Stimulated activated CD8-positive, alpha-beta memory T cell treated with anti-CD3 and anti-CD28 coated beads, Interleukin-7, amount 100 ng/mL, for 1 hour (primary cell): Measurements from ENCODE around the gene FAM76A.
"Not testable (repeated sequence)": the region's sequence is repeated elsewhere in the genome, so short reads cannot be mapped to it uniquely, and the experiment has no call there.

ENCODE experiments used
- DNase-seq, 2 donors: peaks; one replicate each; pipeline ENCODE4 v3.0.0-alpha.2; 2020; ENCODE audit warnings: low read depth in 2 of 2

The FAM76A gene

DNA sequence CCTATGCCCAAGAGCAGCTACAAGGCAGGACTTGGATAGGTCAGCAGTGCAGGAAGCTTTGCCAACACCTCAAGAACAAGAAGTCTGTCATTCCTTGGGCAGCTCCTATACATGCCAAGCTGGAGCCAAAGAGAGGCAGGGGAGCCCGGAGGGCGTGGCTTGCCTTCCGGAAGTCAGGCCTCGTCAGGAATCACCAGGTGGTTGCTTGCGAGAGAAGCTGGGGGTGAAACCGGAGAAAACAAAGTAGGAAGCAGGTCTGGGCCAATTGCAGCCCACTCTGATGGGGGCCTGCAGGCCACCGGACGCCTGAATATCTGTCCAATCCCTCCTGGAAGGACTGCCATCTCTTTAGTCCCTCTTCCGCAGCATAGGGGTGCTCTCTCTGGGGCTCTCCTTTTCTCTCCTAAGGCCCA lies 794 bp upstream of the FAM76A start:
- no peak for DNase-seq

DNA sequence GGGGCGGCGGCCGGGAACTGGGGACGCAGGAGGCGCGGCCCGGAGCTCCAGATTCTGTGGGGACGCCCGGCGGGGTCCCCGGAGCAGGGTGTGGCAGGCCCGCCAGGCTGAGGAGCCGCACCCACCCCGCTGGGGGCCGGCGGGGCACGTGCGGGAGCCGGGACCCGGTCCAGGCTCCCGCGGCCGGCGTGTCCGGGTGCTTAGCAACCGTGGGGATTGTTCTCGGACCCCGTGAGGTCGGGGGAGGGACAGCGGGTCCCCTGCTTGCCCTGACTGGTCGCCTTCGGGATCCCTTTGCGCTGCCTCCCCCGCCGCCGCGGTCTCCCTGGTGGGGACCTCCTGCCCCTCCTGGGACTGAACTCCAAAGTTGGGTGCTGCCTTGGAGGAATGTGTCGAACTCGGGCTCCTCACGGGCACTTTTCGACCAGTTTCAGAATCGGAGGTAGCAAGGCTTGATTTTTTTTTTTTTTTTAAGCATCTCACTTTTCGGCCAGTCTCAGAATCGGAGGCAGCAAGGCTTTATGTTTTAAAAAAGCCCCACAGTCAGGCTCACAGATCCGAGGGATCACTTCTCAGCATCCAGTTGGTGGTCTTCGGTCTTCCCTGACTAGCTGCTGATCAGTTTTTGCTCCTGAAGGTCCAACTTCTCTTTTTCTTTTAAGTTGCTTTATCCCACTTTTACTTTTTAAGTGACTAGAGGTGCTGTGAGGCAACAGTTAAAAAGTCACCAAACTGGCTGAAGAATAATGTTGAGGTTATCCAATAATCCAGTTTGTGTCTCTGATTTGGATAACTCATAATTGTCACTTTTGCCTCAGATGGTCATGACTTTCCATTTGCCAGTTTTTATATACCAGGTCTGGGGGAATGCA lies 648 bp downstream of the FAM76A start:
- DNase-seq = peak; percentile 3 to 5

DNA sequence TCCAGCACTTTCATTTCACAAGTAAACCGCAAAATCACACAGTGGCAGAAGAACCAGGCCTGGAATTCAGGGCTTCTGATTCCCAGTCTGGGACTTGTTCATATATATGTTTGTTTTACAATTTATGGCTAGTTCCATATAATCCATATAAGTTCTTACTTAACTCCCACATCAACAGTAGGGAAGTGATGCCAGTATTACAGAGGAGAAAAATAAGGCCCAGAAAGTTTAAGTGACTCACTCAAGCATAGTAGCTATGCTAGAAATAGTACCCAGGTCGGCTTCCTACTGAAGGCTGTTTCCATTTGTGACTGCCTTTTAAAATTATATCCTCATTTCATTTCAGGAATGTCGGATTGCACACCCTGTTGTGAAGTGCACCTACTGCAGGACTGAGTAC lies 1.4 kb downstream of the FAM76A start:
- no peak for DNase-seq

DNA sequence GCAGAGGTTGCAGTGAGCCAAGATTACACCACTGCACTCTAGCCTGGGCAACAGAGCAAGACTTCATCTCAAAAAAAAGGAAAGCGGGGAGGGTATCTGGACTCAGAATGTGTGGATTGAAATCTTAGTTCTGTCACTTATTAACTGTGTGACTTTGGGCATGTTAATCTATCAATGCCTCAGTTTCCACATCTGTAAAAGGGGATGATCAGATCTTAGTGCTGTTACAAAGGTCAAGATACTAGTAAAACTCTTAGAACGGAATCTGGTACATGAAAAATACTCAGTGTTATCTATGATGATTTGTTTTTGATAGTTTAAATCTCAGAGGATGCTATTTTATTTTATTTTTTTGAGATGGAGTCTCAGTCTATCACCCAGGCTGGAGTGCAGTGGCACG lies 10.5 kb downstream of the FAM76A start:
- no peak for DNase-seq

DNA sequence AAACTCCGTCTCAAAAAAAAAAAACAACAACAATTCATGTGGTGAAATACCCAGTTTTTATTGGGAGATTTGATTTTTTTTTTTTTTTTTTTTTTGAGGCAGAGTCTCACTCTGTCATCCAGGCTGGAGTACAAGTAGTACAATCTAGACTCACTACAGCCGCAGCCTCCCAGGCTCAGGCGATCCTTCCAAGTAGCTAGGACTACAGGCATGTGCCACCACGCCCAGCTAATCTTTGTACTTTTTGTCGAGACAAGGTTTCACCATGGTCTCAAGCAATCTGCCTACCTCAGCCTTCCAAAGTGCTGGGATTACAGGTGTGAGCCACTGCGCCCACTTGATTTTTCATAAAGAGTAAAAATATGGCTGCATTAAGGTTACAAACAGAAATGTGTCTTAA lies 15.4 kb downstream of the FAM76A start:
- no peak for DNase-seq

DNA sequence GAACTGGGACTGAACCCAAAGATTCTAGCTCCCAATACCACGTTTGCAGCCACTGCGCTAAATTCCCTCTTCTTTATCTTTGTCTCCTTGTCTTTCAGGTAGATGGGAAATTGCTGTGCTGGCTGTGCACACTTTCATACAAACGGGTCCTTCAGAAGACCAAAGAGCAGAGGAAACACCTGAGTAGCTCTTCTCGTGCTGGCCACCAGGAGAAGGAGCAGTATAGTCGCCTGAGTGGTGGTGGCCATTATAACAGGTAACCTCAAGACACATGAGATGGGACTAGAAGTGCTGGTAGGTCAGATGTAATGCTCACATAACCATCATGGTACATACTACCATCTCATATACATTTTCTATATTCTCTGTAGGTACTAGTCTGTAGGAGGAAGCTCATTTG lies 18.8 kb downstream of the FAM76A start:
- no peak for DNase-seq

DNA sequence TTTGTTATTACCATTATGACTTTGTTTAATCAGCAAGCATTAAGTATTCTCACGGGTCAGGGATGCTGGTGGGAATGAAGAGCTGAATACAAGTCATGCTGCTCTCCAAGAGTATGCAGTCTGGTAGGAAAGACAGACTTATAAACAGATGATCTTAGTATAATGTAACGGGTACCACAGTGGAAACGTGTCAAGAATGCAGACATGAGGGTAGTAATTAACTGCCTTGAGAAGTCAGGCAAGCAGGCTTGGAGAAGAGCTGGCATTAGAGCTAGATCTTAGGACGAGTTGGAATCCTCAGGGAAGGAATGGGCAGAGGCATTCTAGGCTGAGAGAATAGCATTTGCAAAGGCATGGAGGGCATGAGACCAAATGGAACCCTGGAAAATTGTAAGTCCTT lies 19.7 kb downstream of the FAM76A start:
- DNase-seq = no peak

DNA sequence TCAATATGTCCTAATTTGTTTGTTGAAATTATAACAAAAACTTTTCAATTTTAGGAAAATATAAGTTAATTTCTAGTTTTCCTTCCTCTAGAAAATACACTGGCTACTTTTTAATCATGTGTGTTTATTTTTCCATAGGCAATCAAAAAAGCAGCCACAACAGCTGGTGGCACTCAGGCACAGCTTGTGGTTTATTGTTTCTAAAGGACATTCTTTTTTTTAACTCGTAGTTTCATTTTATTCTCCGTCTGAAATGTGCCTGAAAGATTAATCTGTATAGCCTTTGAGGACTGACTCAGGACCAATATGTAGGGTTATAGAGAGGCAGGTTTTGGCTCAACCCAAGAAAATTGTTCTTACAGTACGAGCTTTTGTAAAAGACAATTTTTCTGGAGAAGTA lies 26.6 kb downstream of the FAM76A start:
- no peak for DNase-seq

DNA sequence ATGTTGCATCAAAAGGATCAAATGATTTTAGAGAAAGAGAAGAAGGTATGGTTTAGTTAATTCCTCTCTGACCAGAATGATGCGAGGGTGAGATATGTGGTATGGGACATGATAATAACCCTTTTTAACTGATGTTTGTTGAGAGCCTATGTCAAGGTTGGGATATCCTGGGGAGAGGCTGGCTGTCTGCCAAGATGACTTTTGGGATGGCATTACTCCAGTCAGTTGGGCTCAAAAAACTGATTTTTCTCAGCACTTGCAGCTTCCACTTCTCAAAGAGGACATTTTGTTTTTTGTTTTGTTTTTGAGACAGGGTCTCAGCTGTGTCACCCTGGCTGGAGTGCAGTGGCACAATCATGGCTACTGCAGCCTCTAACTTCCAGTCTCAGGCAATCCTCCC lies 29.5 kb downstream of the FAM76A start:
- DNase-seq = no peak

DNA sequence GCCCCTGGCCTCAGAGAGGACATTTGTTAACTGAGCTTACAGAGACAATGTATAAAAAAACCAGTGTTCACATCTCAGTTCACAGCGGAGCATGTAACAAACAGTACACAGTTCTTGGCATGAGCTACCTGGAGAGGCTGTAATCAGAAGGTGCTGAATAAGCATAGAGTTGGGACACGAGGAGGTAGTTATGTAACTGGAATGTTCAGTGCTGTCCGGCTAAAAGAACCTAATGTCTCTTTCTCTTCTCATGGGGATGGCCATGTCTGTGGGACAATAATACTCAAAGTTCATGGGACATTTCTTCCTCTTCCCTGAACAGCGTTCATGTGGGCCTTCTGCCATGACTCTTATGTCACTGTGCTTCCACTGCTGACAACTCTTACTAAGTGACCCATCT lies 30.1 kb downstream of the FAM76A start:
- DNase-seq = no peak

DNA sequence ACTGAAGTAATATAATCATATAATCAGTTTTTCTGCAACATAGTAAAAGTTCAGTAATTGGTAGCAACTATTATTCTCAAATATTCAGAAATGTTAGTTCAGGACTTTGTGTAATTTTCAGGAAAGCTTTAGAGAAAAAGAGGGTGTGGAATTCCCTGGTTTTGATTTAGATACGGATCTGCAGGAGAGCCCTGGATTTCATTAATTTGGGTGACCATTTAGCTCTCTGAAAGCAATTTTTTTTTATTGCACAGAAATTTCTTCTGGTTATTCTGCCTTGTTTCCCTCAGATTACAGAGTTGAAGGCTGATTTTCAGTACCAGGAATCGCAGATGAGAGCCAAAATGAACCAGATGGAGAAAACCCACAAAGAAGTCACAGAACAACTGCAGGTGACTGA lies 33.5 kb downstream of the FAM76A start:
- no peak for DNase-seq

DNA sequence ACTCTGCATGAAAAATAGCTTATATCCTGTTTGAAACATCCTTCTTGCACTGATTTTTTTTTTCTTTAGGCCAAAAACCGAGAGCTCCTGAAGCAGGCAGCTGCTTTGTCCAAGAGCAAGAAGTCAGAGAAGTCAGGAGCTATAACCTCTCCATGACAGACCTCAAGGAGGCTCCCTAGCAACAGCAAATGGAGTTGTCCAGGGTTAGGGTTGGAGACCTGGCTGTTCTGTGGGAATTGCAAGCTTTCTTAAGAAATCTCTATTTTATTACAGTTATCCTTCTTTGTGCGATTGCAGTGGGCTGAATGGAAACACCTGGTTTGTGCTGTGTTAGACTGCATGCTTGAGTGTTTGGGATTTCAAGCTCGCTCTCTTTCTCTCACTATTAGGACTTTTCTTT lies 34.7 kb downstream of the FAM76A start:
- no peak for DNase-seq

DNA sequence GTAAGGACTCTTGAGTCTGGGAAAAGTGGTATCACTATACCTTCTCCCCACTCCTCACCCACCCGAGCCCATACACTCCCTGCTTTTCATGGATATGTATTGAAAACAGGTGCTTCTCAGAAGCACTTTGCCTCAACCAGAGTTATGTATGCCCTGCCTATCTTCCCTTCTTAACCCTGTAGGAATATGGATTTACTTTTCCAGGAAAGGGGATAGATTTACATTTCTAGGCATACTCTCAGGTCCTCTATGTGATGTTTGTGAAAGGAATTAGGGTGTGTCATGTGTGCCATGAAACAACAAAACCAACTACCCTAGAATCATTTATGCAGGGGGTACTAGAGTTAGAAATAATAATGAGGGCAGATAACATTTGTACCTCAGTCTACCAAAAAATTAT lies 36.3 kb downstream of the FAM76A start:
- no peak for DNase-seq

DNA sequence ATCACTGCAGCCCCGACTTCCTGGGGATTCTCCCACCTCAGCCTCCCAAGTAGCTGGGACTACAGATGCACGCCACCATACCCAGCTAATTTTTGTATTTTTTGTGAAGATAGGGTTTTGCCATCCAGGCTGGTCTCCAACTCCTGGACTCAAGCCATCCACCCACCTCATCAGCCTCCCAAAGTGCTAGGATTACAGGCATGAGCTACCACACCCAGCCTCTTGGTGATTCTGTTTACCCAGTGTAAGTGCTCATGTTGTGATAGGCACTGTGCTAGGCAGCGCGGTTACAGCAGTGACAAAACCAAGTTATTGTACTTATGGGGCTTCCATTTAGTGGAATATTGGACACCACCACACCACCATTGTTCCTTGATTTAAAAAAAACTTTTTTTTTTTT lies 37.6 kb downstream of the FAM76A start:
- DNase-seq = no peak

DNA sequence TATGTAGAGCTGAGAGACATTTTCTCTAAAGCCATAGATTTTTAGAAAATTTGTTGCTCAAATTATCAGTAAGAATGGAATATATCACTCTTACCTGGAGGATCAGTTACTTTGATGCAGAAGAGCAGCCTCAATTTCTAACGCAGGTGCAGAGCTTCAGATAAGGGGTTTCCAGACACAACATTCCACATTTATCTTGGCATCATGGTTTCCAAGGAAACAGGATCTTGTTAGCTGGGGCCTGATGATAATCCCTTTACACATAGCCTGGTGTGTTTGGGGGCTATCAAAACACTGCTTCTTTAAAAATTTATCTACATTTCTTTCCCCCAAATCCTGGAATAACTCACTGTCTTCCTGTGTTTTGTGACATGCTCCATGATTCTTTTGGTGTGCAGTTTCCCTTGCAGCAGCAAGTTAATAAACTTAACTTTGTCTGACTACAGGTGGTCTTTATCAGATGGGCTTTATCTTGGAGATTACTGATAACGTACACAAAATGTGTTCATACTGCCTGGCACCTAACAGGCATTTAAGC lies 44.6 kb downstream of the FAM76A start:
- no peak for DNase-seq

DNA sequence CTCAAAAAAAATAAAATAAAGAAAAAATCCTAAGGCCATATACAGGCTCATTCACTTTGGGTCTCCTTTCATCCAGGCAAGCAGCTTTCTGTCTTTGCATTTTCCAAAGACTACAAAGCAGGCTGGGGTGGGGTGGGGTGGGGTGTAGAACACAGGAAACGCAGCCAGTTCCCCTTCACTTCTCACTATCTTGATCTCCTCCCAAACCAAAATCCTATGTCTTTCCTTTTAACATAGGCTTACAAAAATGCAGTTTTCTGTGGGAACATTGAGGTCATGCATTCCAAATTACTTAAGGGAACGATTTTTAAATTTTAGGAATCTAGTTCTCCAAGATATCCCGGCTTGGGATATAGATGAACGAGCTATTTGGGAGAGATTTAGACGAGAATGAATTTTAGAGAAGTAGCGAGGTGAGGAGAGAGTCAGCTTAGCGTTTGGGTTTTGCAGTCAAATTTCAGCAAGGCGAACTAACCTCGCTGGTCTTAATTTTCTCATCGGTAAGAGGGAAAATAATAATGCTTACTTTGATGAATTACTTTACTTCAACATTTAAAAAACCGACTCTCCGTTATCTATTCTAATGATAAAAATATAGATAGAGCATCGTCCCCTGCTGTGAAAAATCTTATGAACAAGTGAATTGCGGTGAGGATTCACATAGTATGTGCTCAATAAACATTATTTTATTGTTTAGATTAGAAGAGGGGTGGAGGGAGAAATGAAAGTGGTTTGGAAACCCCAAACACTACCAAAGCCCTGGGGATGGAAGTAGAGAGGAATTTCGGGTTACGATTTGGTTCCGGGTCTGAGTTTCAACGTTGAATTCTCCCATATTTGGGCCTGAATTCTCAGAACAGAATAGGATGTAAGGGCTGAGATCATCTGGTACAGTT lies 46.5 kb downstream of the FAM76A start:
- DNase-seq = no peak

DNA sequence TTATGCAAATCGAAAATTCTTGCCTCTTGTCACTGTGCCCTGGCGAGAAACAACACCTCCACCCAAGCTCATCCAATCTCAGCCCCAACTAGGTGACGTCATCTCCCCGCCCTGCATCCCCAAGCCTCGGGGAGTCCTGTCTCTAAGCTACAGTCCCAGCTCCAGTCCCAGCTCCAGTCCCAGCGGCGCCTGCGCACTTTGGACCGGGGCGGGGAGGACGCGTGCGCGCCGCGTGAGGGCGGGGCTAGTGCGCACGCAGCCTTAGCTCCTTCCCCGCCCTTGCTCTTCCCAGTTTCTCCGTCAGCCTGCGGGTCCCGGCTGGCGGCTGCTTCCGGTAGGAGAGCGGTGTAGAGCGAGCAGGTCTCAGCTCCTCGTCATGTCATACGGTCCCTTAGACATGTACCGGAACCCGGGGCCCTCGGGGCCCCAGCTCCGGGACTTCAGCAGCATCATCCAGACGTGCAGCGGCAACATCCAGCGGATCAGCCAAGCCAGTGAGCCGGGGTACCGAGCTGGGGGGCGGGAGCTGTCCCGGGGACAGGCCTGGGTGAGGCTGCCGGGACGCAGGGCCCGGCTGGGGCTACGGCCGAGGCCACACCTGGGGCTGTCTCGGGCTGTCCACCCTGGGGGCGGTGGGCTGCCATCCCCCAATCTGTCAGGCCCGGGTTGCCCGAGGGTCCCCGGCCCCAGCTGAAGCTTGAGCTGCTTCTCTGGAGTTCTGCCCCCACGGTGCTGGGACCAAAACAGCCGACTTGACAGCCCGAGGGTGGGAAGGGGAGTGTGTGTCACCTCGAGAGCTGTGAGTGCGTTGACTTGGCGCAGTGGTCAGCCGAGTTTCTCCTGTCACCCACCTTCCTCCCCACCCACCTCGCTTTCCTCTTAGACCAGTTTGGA lies 47.4 kb downstream of the FAM76A start, which contains the start of gene STX12:
Gene STX12 (plus strand): TSS at position 288 of the 894 bp plus-strand sequence. CDS start 89 bp downstream, at position 377.
- peak; percentile 94 to 95 for DNase-seq

DNA sequence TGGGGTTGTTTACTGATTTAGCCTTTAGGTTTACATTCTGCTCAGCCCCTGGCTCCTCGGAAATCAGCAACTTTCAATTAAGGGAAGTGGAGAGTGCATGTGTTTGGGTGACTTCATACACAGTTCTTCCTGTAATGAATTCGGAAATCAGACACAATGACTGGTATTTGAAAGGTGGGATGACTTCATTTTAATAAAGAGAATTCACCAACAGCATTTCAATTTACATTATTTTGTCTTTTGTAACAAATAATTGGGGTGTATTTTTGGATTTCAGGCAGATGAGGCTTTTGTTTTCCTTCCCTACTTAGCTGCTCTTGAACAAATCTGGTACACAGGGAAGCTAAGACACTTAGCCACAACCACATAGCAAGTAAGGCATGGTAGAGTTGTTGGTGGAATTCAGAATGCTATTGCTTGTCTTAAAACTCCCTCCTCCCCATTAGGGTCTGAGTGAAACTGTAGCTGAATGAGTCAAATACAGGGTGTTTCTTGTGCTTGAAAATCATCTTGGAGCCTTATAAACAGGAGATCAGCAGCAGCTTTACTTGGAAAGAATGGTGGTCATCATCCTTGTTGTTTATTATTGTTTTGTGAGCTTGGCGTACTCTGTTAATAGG lies 48.2 kb downstream of the FAM76A start:
- no peak for DNase-seq

DNA sequence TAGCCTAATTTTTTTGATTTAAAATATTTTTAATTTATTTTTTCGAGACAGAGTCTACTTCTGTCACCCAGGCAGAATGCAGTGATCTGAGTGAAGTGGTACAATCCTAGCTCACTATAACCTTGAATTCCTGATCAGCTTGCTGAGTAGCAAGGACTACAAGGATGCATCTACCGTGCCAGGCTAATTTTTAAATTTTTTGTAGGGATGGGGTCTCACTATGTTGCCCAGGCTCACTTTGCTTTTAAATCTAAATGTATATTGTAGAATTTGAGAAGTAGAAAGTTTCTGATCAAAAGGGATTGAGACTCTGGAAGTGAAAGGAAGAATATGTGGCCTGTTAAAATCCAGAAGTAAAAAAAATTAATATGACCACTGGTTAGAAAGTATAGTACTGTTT lies 48.9 kb downstream of the FAM76A start:
- DNase-seq = no peak

DNA sequence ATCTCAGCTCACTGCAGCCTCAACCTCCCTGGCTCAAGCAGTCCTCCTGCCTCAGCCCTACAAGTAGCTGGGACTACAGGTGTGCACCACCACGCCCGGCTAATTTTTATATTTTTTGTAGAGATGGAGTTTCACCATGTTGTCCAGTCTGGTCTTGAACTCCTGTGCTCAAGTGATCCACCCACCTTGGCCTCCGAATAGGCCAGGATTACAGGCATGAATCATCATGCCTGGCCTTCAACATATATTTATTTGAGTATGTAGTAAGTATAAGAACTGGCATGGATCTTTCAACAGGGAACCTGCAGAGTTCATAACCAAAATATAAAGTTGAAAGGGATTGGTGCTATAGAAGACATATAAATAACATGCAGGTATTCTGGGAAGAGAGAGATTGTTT lies 49.6 kb downstream of the FAM76A start:
- DNase-seq = not testable (repeated sequence)

DNA sequence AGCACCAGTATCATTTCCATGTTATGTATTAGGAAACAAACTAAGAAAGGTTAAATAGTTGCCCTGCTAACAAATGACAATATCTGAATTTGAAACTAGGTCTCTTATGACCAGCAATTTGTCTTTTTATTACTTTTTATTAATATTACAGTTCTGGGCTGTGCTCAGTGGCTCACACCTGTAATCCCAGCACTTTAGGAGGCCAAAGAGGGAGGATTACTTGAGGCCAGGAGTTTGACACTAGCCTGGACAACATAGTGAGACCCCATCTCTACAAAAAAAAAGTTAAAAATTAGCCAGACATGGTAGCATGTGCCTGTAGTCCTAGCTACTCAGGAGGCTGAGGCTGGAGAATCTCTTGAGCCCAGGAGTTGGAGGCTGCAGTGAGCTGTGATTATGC lies 50.5 kb downstream of the FAM76A start:
- DNase-seq = not testable (repeated sequence)
